ENCODE results near the gene ELFN2.
A peak's percentile ranks its signal among the peaks of the same experiment; 100 is the strongest.

The ELFN2 gene

GRCh38 chr22:37425800-37426705 is 1.2 kb downstream of the ELFN2 start:
- Histone ChIP-seq H3K4me1 (ENCODE audit: control insufficient read depth, insufficient read depth, low read length) (no peaks in the 10 kb centered on the region), H3K27ac (ENCODE audit: extremely low read depth, low read depth, low read length) (no peak overlapping the region), H3K36me3 (ENCODE audit: control insufficient read depth in 2 of 2, insufficient read depth in 1 of 2, low read length in 2 of 2) (no peaks in the 10 kb centered on the region), H3K4me3 (ENCODE audit: low read depth, low read length) (peak overlapping the region; percentile 61), H3K9me3 (ENCODE audit: control insufficient read depth, insufficient read depth, low read depth, low read length) (no peaks in the 10 kb centered on the region)
- CTCF ChIA-PET = interaction anchor here (0.6 to 1.1 kb wide), 3 partner anchors 72 to 643 kb away, joined by 3 to 4 read pairs (median 4); no protein-coding TSS in a partner anchor
- POLR2A ChIA-PET = no interaction called here
- TF ChIP-seq ZNF239 (tag by site-specific recombination; IDR thresholded peaks at IDR 0.05) (no peak), ZNF548 (tag by site-specific recombination; IDR thresholded peaks at IDR 0.05) (no peak), WT1 (tag by site-specific recombination; IDR thresholded peaks at IDR 0.05) (no peak), ZFHX2 (tag by site-specific recombination; conservative IDR thresholded peaks at IDR 0.05) (peak; percentile 29), ZFP69B (tag by site-specific recombination; IDR thresholded peaks at IDR 0.05) (0 out of 2 replicates have a peak, but pooled peaks have one; percentile 50), ZNF140 (tag by site-specific recombination; IDR thresholded peaks at IDR 0.05) (no peak), ZNF555 (tag by site-specific recombination; conservative IDR thresholded peaks at IDR 0.05) (no peak), KLF8 (tag by site-specific recombination; IDR thresholded peaks at IDR 0.05) (peak; percentile 35; the same call in 1 of the 2 replicates), ZNF366 (tag by site-specific recombination; conservative IDR thresholded peaks at IDR 0.05) (no peak), HOXA7 (CRISPR knock-in tag; IDR thresholded peaks at IDR 0.05; ENCODE audit: borderline replicate concordance) (no peak), ZNF426 (tag by site-specific recombination; IDR thresholded peaks at IDR 0.05) (no peak), ATF2 (tag by site-specific recombination; IDR thresholded peaks at IDR 0.05; ENCODE audit: low read depth) (no peak), ZNF37A (tag by site-specific recombination; IDR thresholded peaks at IDR 0.05) (no peak), ZBTB21 (tag by site-specific recombination; IDR thresholded peaks at IDR 0.05) (no peak), ZBTB11 (tag by site-specific recombination; conservative IDR thresholded peaks at IDR 0.05; ENCODE audit: low read depth) (no peak), ZNF423 (tag by site-specific recombination; IDR thresholded peaks at IDR 0.05) (no peak), ZNF169 (tag by site-specific recombination; IDR thresholded peaks at IDR 0.05) (no peak), ZNF623 (tag by site-specific recombination; IDR thresholded peaks at IDR 0.05) (no peak), ZIC2 (tag by site-specific recombination; IDR thresholded peaks at IDR 0.05) (0 out of 2 replicates have a peak, but pooled peaks have one; percentile 26), ZNF324 (tag by site-specific recombination; IDR thresholded peaks at IDR 0.05) (no peak), GLI4 (tag by site-specific recombination; IDR thresholded peaks at IDR 0.05) (no peak), MEIS1 (CRISPR knock-in tag; IDR thresholded peaks at IDR 0.05; ENCODE audit: borderline replicate concordance) (no peak)
- TF ChIP-seq, protein P1, sequence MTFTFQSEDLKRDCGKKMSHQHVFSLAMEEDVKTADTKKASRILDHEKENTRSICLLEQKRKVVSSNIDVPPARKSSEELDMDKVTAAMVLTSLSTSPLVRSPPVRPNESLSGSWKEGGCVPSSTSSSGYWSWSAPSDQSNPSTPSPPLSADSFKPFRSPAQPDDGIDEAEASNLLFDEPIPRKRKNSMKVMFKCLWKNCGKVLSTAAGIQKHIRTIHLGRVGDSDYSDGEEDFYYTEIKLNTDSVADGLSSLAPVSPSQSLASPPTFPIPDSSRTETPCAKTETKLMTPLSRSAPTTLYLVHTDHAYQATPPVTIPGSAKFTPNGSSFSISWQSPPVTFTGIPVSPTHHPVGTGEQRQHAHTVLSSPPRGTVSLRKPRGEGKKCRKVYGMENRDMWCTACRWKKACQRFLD (tag by site-specific recombination; IDR thresholded peaks at IDR 0.05) = no peak
- TF ChIP-seq, protein P2, sequence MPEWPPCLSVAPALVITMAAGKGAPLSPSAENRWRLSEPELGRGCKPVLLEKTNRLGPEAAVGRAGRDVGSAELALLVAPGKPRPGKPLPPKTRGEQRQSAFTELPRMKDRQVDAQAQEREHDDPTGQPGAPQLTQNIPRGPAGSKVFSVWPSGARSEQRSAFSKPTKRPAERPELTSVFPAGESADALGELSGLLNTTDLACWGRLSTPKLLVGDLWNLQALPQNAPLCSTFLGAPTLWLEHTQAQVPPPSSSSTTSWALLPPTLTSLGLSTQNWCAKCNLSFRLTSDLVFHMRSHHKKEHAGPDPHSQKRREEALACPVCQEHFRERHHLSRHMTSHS (tag by site-specific recombination; IDR thresholded peaks at IDR 0.05) = no peak
- TF ChIP-seq, protein P3, sequence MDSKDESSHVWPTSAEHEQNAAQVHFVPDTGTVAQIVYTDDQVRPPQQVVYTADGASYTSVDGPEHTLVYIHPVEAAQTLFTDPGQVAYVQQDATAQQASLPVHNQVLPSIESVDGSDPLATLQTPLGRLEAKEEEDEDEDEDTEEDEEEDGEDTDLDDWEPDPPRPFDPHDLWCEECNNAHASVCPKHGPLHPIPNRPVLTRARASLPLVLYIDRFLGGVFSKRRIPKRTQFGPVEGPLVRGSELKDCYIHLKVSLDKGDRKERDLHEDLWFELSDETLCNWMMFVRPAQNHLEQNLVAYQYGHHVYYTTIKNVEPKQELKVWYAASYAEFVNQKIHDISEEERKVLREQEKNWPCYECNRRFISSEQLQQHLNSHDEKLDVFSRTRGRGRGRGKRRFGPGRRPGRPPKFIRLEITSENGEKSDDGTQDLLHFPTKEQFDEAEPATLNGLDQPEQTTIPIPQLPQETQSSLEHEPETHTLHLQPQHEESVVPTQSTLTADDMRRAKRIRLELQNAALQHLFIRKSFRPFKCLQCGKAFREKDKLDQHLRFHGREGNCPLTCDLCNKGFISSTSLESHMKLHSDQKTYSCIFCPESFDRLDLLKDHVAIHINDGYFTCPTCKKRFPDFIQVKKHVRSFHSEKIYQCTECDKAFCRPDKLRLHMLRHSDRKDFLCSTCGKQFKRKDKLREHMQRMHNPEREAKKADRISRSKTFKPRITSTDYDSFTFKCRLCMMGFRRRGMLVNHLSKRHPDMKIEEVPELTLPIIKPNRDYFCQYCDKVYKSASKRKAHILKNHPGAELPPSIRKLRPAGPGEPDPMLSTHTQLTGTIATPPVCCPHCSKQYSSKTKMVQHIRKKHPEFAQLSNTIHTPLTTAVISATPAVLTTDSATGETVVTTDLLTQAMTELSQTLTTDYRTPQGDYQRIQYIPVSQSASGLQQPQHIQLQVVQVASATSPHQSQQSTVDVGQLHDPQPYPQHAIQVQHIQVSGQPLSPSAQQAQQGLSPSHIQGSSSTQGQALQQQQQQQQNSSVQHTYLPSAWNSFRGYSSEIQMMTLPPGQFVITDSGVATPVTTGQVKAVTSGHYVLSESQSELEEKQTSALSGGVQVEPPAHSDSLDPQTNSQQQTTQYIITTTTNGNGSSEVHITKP (tag by site-specific recombination; IDR thresholded peaks at IDR 0.05) = 0 out of 2 replicates have a peak, but pooled peaks have one; percentile 31
- TF ChIP-seq, protein P4, sequence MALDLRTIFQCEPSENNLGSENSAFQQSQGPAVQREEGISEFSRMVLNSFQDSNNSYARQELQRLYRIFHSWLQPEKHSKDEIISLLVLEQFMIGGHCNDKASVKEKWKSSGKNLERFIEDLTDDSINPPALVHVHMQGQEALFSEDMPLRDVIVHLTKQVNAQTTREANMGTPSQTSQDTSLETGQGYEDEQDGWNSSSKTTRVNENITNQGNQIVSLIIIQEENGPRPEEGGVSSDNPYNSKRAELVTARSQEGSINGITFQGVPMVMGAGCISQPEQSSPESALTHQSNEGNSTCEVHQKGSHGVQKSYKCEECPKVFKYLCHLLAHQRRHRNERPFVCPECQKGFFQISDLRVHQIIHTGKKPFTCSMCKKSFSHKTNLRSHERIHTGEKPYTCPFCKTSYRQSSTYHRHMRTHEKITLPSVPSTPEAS (tag by site-specific recombination; IDR thresholded peaks at IDR 0.05) = peak; percentile 98
